Uterus (tissue), 4 donors: ENCODE results near the gene APOB. TPM values are rescaled to one million over a fixed set of nuclear protein-coding genes. Genes with fewer than 3 reads are reported as not detected.
"Not testable (repeated sequence)": the region's sequence is repeated elsewhere in the genome, so short reads cannot be mapped to it uniquely, and the experiment has no call there.

ENCODE experiments used
- DNase-seq, 2 donors: peaks; one replicate each; pipeline ENCODE4 v3.0.0-alpha.2; 2019 to 2020
- H3K27ac ChIP-seq, 2 donors: fragments of 200-600 bp; sonication (generic); 1 replicate in 1 of 2; 2 replicates in 1 of 2; pipeline ENCODE4 v1.5.1; 2016 to 2018
- H3K27me3 ChIP-seq, 2 donors: fragments of 200-600 bp; sonication (generic); one replicate each; pipeline ENCODE4 v1.5.1; 2018 to 2019; ENCODE audit warnings: control low read depth in 1 of 2
- H3K36me3 ChIP-seq, 2 donors: fragments of 200-600 bp; sonication (generic); one replicate each; pipeline ENCODE4 v1.5.1; 2019; ENCODE audit warnings: control low read depth in 1 of 2
- H3K4me1 ChIP-seq, 2 donors: fragments of 200-600 bp; sonication (generic); one replicate each; pipeline ENCODE4 v1.5.1; 2018 to 2019; ENCODE audit warnings: control low read depth in 1 of 2
- H3K4me3 ChIP-seq, 2 donors: fragments of 200-600 bp; sonication (generic); 1 replicate in 1 of 2; 2 replicates in 1 of 2; pipeline ENCODE4 v1.5.1; 2018 to 2019; ENCODE audit warnings: mild to moderate bottlenecking in 1 of 2
- H3K9me3 ChIP-seq, 2 donors: fragments of 200-600 bp; sonication (generic); one replicate each; pipeline ENCODE4 v1.5.1; 2019; ENCODE audit warnings: control low read depth in 1 of 2
- POLR2A ChIP-seq, 2 donors: fragments of 450-650 bp; IDR thresholded peaks; one replicate each; pipeline ENCODE4 v1.6.1; 2016; ENCODE audit warnings: antibody characterized with exemption in 2 of 2, mild to moderate bottlenecking in 1 of 2, moderate library complexity in 1 of 2
- intact Hi-C: fragments of 100-400 bp; cut with DNase I; formaldehyde crosslinking; loops from one replicate; pipeline ENCODE4 v1.15.1; 2023; ENCODE audit warnings: low total_unique reads
- total RNA-seq, 4 donors: library from RNA; depleted of rRNA in 3 of 4; stranded (reverse); fragments of >200 nt in 3 of 4; gene quantifications; one replicate each; pipeline versions ENCODE4 v1.1.0 to v1.2.4, GENCODE V29; 2014 to 2023
- TF ChIP-seq, protein P1 (sequence below), 4 experiments: fragments of 200-600 bp in 2 of 4; fragments of 450-650 bp in 2 of 4; sonication (generic) in 2 of 4; IDR thresholded peaks; one replicate each; pipeline ENCODE4 v1.5.1; 2016 to 2019; ENCODE audit warnings: antibody characterized with exemption in 4 of 4, mild to moderate bottlenecking in 2 of 4, moderate library complexity in 1 of 4
- donor health status: DM: yes; HTN: yes; CAD: no.

APOB gene
- total RNA-seq, 4 donors from 2014 or later = 0.41 to 0.55 TPM; not detected in 2

DNA sequence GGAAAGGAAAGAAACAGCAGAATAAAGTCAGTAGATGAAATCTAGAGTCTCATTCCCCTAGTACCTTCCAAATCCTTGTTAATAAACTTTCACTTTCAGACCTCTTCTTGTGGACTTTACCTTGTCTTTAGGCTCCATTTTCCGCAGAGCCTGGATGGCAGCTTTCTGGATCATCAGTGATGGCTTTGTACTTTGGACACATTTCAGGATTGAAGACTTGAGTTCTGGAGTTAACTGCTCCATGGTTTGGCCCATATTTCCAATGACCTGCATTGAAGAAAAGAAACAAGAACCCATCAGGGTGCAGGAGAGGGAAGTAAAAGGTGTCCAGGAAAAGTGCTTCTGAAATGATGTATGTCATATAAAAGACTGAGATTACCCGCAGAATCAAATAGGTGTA, 14.4 kb downstream of the APOB start:
- no peak for DNase-seq
- intact Hi-C loops = no loop called here
- no peaks in the 10 kb centered on the region for H3K4me1 ChIP-seq
- H3K27me3 ChIP-seq = no peaks in the 10 kb centered on the region
- no peak overlapping the region for H3K4me3 ChIP-seq
- no peaks in the 10 kb centered on the region for H3K36me3 ChIP-seq
- TF ChIP-seq, protein P1, sequence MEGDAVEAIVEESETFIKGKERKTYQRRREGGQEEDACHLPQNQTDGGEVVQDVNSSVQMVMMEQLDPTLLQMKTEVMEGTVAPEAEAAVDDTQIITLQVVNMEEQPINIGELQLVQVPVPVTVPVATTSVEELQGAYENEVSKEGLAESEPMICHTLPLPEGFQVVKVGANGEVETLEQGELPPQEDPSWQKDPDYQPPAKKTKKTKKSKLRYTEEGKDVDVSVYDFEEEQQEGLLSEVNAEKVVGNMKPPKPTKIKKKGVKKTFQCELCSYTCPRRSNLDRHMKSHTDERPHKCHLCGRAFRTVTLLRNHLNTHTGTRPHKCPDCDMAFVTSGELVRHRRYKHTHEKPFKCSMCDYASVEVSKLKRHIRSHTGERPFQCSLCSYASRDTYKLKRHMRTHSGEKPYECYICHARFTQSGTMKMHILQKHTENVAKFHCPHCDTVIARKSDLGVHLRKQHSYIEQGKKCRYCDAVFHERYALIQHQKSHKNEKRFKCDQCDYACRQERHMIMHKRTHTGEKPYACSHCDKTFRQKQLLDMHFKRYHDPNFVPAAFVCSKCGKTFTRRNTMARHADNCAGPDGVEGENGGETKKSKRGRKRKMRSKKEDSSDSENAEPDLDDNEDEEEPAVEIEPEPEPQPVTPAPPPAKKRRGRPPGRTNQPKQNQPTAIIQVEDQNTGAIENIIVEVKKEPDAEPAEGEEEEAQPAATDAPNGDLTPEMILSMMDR (IDR thresholded peaks at IDR 0.05) = no peak
- TF ChIP-seq POLR2A (IDR thresholded peaks at IDR 0.05) = no peak
- H3K9me3 ChIP-seq = no peaks in the 10 kb centered on the region
- no peak overlapping the region for H3K27ac ChIP-seq

DNA sequence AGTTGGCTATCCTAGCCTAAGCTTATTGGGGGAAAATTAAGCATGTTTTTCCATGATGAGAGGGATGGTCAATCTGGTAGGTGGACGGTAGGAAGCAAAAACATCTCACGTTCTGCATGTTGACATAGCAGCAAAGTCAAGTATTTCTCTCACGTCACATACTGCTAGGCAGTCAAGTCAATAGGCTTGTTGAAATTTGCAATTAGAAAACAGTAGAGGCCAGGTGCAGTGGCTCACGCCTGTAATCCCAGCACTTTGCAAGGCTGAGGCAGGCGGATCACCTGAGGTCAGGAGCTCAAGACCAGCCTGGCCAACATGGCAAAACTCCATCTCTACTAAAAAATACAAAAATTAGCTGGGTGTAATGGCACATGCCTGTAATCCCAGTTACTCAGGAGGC, 14.9 kb downstream of the APOB start:
- intact Hi-C loops, H3K4me1 ChIP-seq, H3K4me3 ChIP-seq, H3K27me3 ChIP-seq, H3K27ac ChIP-seq, H3K36me3 ChIP-seq, DNase-seq, H3K9me3 ChIP-seq: not testable (repeated sequence)

DNA sequence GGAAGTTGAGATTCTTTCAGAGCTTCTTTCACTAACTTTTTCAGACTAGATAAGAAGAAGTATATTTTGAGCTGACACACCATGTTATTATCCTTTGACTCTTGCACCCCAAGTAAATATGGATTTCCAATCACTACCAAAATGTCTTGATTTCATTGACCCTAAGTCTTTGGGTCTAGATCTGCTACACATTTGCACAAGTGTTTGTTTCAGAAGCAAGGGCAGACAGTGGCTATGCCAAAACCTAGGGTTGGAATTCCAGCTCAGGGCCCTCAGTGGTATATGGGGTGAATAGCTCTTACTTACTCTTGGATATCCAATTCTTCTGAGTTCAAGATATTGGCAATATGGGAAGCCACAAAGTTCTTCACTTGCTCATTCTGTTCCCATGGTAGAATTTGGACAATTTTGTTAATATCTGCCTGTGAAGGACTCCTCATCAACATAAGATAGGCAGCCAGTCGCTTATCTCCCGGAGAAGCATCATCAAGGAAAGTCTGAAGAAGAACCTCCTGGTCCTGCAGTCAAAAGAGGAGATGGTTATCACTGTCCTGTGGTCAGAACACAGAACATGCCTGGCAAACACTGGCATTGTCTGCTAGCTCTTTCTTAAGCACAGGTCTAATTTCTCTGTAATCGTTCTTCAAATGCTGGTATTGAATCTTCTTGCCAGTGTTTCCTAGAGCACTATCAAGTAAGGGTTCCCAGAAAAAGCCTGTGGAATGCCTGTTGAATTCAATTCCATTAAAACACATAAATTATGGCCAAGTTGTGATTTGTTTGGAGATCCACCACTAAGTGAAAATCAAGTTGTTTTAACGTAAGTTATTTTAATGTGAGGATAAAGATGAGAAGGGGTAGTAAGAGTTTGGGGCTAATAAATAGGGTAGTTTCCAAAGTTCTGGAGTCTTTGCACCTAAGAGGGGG, 15.6 kb downstream of the APOB start:
- no peak for DNase-seq
- Histone ChIP-seq H3K4me1 (no peaks in the 10 kb centered on the region), H3K4me3 (no peak overlapping the region), H3K36me3 (no peaks in the 10 kb centered on the region), H3K27ac (no peak overlapping the region), H3K27me3 (no peaks in the 10 kb centered on the region), H3K9me3 (no peaks in the 10 kb centered on the region)
- TF ChIP-seq, protein P1 (IDR thresholded peaks at IDR 0.05) = no peak
- TF ChIP-seq POLR2A (IDR thresholded peaks at IDR 0.05) = no peak
- intact Hi-C loops = no loop called here

DNA sequence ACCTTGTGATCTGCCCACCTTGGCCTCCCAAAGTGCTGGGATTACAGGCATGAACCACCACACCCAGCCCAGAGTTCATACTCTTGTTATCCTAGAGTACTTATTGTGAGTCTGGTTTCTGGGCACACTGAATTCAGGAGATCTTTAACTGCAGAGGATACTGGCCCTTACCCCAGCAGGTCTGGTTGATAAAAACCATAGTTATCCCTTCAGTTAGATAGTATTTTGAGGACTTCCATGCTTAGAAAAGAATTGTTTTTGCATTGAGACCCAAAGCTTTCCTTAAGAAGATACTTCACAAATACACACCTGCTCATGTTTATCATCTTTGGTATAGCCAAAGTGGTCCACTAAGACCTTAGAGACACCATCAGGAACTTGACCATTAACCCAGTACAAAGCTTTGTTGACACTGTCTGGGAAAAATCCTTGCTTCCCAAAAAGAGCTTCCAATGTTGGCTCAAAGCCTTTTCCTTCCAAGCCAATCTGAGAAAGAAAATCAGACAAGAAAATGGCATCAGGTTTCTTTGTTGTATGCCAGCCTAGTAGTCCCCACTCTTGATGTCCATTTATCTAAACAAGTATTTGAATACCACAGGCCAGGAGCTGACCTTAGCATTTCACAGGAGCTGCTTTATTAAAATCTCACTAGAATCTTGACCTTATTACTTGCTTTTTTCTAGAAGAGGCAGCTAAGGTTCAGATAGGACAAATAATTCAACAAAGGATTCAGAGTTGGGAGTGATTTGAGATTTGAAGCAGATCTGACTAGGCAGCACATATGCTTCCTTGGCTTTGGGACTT, 17.2 kb downstream of the APOB start:
- TF ChIP-seq, protein P1 (IDR thresholded peaks at IDR 0.05) = no peak
- TF ChIP-seq POLR2A (IDR thresholded peaks at IDR 0.05) = no peak
- no peak for DNase-seq
- Histone ChIP-seq H3K36me3 (no peaks in the 10 kb centered on the region), H3K4me1 (no peaks in the 10 kb centered on the region), H3K27me3 (no peaks in the 10 kb centered on the region), H3K9me3 (no peaks in the 10 kb centered on the region), H3K27ac (no peak overlapping the region), H3K4me3 (no peak overlapping the region)
- intact Hi-C loops = no loop called here

DNA sequence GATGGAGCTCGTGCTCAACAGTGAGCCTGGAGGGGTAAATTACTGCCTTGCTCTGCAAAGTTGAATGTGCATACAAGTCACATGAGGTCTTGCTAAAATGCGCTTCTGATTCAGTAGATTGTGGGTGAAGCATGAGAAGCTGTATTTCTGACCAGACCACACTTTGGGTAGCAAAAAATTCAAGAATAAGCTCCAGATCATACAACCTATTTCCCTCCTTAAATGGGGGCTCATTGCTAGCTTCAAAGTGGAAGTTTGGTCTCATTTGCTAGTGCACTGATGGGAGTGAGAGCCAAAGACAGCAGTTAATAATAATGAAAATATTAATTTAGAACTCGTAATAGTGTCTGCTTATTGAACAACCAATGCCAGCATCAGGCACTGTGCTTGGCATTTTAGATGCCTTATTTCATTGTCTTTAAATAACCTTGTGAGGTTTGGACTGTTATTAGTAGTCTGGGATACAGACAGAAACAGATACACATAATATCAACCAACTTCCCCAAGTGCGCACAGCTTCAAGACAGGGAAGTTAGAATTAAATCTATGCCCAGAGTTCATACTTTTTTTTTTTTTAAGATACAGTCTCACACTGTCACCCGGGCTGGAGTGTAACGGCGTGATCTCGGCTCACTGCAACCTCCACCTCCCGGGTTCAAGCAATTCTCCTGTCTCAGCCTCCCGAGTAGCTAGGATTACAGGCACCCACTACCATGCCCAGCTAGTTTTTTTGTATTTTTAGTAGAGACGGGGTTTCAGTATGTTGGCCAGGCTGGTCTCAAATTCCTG, 18.0 kb downstream of the APOB start:
- Histone ChIP-seq H3K27ac (no peak overlapping the region), H3K4me1 (no peaks in the 10 kb centered on the region), H3K27me3 (no peaks in the 10 kb centered on the region), H3K4me3 (no peak overlapping the region), H3K36me3 (no peaks in the 10 kb centered on the region), H3K9me3 (no peaks in the 10 kb centered on the region)
- TF ChIP-seq POLR2A (IDR thresholded peaks at IDR 0.05) = no peak
- TF ChIP-seq, protein P1 (IDR thresholded peaks at IDR 0.05) = no peak
- intact Hi-C loops = no loop called here
- no peak for DNase-seq
